Measurements from ENCODE around the gene DUOX2. TPM values are rescaled to one million over a fixed set of nuclear protein-coding genes. Genes with fewer than 3 reads are reported as not detected.

The DUOX2 gene
- total RNA-seq, 3 donors from 2014 or later (not counting 1 experiment from before 2014, with no cell fraction given): 2.5 TPM; not detected in 2

DNA sequence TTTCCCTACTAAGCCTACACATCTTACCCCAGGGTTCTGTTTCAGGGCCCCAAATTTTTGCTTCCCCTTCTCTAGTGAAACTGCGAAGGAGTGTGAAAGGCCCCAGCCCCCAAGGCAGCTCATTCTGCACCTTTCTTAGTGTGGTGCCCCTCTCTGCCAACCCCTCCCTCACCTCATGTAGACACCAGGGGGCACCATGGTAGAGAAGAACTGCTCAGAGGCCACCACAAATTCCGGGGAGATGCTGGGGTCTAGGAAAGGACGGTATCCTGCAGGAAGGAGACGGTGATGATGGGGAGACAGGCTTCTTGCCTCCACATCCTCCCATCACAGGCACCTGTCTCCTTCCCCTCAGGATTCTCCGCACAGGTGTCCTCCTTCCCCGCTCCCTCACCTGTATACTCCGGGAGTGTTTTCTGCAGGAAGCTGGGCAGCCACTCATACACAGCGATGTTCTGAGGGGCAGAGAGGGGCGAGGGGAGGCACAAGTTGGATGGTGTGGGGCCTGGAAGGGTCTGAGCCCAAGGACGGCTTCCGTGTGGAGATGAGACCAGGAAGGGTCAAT is 3.6 kb downstream of the DUOX2 start:
- WGBS (ENCODE audit: insufficient coverage): 33% methylated on average over 9 of the region's 11 CpGs
- H3K36me3 Mint-ChIP-seq: no peaks in the 10 kb centered on the region
- peaks cover 54 to 63% of the 10 kb centered on the region in 2 donors for H3K27me3 Mint-ChIP-seq (ENCODE audit: low read depth in 2 of 2)
- Histone ChIP-seq H3K9me3 (ENCODE audit: control insufficient read depth, insufficient read depth, low read length) (no peaks in the 10 kb centered on the region), H3K27me3 (ENCODE audit: control insufficient read depth, insufficient read depth, low read length) (peaks cover 39% of the 10 kb centered on the region), H3K4me1 (ENCODE audit: control insufficient read depth, insufficient read depth, low read length) (peaks cover 12% of the 10 kb centered on the region), H3K36me3 (ENCODE audit: control insufficient read depth, insufficient read depth, low read length) (no peaks in the 10 kb centered on the region), H3K27ac (ENCODE audit: low read length) (no peak overlapping the region), H3K4me3 (ENCODE audit: low read length) (no peak overlapping the region)
- no peak for ATAC-seq
- no peak overlapping the region for H3K4me3 Mint-ChIP-seq
- no peak overlapping the region for H3K27ac Mint-ChIP-seq
- H3K4me1 Mint-ChIP-seq: peaks cover 0 to 10% of the 10 kb centered on the region in 2 donors
- H3K9me3 Mint-ChIP-seq: no peaks in the 10 kb centered on the region
- TF ChIP-seq, protein P1, sequence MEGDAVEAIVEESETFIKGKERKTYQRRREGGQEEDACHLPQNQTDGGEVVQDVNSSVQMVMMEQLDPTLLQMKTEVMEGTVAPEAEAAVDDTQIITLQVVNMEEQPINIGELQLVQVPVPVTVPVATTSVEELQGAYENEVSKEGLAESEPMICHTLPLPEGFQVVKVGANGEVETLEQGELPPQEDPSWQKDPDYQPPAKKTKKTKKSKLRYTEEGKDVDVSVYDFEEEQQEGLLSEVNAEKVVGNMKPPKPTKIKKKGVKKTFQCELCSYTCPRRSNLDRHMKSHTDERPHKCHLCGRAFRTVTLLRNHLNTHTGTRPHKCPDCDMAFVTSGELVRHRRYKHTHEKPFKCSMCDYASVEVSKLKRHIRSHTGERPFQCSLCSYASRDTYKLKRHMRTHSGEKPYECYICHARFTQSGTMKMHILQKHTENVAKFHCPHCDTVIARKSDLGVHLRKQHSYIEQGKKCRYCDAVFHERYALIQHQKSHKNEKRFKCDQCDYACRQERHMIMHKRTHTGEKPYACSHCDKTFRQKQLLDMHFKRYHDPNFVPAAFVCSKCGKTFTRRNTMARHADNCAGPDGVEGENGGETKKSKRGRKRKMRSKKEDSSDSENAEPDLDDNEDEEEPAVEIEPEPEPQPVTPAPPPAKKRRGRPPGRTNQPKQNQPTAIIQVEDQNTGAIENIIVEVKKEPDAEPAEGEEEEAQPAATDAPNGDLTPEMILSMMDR (IDR thresholded peaks at IDR 0.05): no peak
- intact Hi-C loops (cut with micrococcal nuclease): no loop called here
- no peak for DNase-seq

DNA sequence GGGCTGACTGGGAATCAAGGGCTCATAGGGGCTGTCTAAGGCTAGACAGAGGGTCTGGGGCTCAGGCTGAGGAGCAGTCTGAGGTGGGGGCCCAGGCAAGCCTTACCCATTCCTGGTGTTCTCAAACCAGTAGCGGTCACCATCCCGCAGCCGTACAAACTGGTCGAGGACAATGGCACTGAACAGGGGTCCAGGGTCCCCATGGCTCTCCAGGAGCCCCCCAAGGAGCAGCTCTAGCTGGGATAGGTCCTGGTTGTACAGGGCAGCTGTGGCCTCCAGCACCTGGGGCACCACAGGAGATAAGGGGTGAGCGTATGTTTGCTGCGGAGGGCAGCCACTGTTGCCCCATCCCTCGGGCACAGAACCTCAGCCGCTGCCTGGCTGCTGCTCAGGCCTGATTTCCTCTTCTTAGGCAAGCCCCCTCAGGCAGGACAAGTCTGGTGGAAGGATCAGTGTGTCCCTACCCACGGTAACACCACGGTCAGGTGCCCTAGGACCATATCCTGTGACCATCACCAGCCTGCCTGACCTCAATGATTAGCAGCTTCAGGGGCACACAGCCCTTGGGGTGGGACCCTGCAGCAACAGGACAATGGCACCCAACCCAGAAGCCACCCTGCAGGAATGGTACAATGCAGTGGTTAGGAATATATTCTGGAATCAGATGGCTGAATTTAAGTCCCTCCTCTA is 5.9 kb downstream of the DUOX2 start:
- TF ChIP-seq, protein P1 (IDR thresholded peaks at IDR 0.05): no peak
- peaks cover 0 to 5% of the 10 kb centered on the region in 2 donors for H3K4me1 Mint-ChIP-seq
- WGBS (ENCODE audit: insufficient coverage): 88% methylated on average over 10 of the region's 10 CpGs
- no peak overlapping the region for H3K4me3 Mint-ChIP-seq
- DNase-seq (no peak), ATAC-seq (no peak)
- no peaks in the 10 kb centered on the region for H3K36me3 ChIP-seq (ENCODE audit: control insufficient read depth, insufficient read depth, low read length)
- H3K36me3 Mint-ChIP-seq: no peaks in the 10 kb centered on the region
- H3K27me3 ChIP-seq (ENCODE audit: control insufficient read depth, insufficient read depth, low read length): peaks cover 17% of the 10 kb centered on the region
- H3K4me3 ChIP-seq (ENCODE audit: low read length): no peak overlapping the region
- H3K27ac Mint-ChIP-seq: no peak overlapping the region
- peaks cover 33 to 42% of the 10 kb centered on the region in 2 donors for H3K27me3 Mint-ChIP-seq (ENCODE audit: low read depth in 2 of 2)
- H3K9me3 Mint-ChIP-seq: no peaks in the 10 kb centered on the region
- H3K27ac ChIP-seq (ENCODE audit: low read length): no peak overlapping the region
- H3K4me1 ChIP-seq (ENCODE audit: control insufficient read depth, insufficient read depth, low read length): peaks cover 3% of the 10 kb centered on the region
- intact Hi-C loops (cut with micrococcal nuclease): no loop called here
- no peaks in the 10 kb centered on the region for H3K9me3 ChIP-seq (ENCODE audit: control insufficient read depth, insufficient read depth, low read length)

DNA sequence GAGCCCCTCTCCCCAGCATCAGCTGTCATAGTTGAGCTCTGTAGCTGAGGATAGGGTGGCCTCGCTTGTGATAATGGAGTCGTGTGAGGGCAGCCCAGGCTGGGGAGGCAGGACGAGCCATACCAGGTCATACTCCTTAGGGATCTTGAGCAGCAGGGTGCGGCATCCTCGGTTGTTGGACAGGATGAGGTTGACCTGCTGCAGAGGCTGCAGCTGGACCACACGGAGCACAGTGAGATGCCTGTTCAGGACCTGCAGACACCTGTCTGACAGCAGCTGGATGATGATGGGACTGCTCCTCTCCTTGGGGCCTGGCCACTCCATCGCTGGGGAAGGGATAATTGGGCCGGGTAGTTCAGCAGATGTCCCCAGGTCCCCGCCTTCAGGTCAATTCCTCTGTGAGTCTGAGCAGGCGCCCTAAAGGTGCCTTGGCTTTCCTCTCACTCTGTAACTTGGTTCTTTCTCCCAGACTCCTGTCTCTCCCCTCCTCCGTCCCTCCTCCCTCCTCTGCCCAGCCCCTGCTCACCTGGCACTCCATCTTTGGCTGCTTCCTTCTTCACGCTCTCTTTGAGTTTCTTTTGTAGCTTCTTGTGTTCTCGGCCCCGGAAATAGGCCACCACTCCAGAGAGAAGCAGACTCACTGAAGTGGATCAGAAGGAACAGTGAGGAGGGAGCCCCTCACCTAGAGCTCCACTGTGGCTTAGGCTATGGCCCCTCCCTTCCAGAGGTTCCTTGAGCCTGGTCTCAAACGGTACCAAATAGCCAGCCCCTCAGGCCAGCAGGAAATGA is 7.8 kb downstream of the DUOX2 start:
- Histone ChIP-seq H3K27me3 (ENCODE audit: control insufficient read depth, insufficient read depth, low read length) (peaks cover 6% of the 10 kb centered on the region), H3K27ac (ENCODE audit: low read length) (no peak overlapping the region), H3K4me3 (ENCODE audit: low read length) (no peak overlapping the region), H3K4me1 (ENCODE audit: control insufficient read depth, insufficient read depth, low read length) (no peaks in the 10 kb centered on the region), H3K36me3 (ENCODE audit: control insufficient read depth, insufficient read depth, low read length) (no peaks in the 10 kb centered on the region), H3K9me3 (ENCODE audit: control insufficient read depth, insufficient read depth, low read length) (no peaks in the 10 kb centered on the region)
- TF ChIP-seq, protein P1 (IDR thresholded peaks at IDR 0.05): no peak
- no peak for ATAC-seq
- intact Hi-C loops (cut with micrococcal nuclease): no loop called here
- no peaks in the 10 kb centered on the region for H3K9me3 Mint-ChIP-seq
- no peaks in the 10 kb centered on the region for H3K36me3 Mint-ChIP-seq
- 83% methylated on average over 15 of the region's 15 CpGs for WGBS (ENCODE audit: insufficient coverage)
- peaks cover 21 to 30% of the 10 kb centered on the region in 2 donors for H3K27me3 Mint-ChIP-seq (ENCODE audit: low read depth in 2 of 2)
- no peak overlapping the region for H3K4me3 Mint-ChIP-seq
- no peaks in the 10 kb centered on the region for H3K4me1 Mint-ChIP-seq
- no peak for DNase-seq
- no peak overlapping the region for H3K27ac Mint-ChIP-seq
